Nephron progenitor cell (in vitro differentiated cells): Measurements from ENCODE around the gene UBE2F.
"Not testable (repeated sequence)": the region's sequence is repeated elsewhere in the genome, so short reads cannot be mapped to it uniquely, and the experiment has no call there.

Source experiments
- DNase-seq: peaks from one replicate; pipeline ENCODE4 v3.0.0; 2021
- H3K27ac Mint-ChIP-seq: 2 replicates; pipeline ENCODE4 v1.8.0; 2021; ENCODE audit warnings: mild to moderate bottlenecking, moderate library complexity, mixed read lengths
- H3K27me3 Mint-ChIP-seq: 2 replicates; pipeline ENCODE4 v1.8.0; 2021; ENCODE audit warnings: mild to moderate bottlenecking, low read depth, mixed read lengths; ENCODE audit not compliant: poor library complexity
- H3K36me3 Mint-ChIP-seq: 2 replicates; pipeline ENCODE4 v1.8.0; 2021; ENCODE audit warnings: low read depth, mixed read lengths
- H3K4me1 Mint-ChIP-seq: 2 replicates; pipeline ENCODE4 v1.8.0; 2021; ENCODE audit warnings: mixed read lengths
- H3K4me3 Mint-ChIP-seq: 2 replicates; pipeline ENCODE4 v1.8.0; 2021; ENCODE audit warnings: mild to moderate bottlenecking, moderate library complexity, mixed read lengths
- H3K9me3 Mint-ChIP-seq: 2 replicates; pipeline ENCODE4 v1.8.0; 2021; ENCODE audit warnings: mild to moderate bottlenecking, moderate library complexity, mixed read lengths
- TF ChIP-seq, protein P1 (sequence below): fragments of 200-600 bp; sonication (generic); IDR thresholded peaks from 2 replicates; pipeline ENCODE4 v1.5.0; 2021; ENCODE audit warnings: antibody characterized with exemption

Gene UBE2F

DNA sequence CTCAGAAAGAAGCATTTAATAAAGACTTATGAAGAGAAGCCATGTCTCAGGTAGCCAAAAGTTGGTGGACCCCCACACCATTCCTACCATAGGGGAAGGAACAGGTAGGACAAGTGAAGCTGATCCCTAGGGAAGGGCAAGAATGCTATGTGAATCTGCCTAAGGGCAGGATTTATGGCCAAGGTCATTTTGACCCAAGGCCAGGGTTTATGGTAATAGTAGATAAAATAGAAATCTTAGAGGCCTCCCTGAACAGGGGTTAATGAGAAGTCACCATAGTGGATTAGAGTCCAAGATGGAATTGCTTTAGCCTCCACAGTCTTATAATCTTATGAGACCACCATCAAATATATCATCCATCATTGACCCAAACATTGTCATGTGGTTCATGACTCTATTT, 26.0 kb upstream of the UBE2F start:
- Mint-ChIP-seq H3K4me3 (no peak overlapping the region), H3K27ac (no peak overlapping the region), H3K36me3 (no peaks in the 10 kb centered on the region), H3K27me3 (peaks cover 4% of the 10 kb centered on the region), H3K4me1 (peaks cover 5% of the 10 kb centered on the region), H3K9me3 (peaks cover 19% of the 10 kb centered on the region)
- TF ChIP-seq, protein P1, sequence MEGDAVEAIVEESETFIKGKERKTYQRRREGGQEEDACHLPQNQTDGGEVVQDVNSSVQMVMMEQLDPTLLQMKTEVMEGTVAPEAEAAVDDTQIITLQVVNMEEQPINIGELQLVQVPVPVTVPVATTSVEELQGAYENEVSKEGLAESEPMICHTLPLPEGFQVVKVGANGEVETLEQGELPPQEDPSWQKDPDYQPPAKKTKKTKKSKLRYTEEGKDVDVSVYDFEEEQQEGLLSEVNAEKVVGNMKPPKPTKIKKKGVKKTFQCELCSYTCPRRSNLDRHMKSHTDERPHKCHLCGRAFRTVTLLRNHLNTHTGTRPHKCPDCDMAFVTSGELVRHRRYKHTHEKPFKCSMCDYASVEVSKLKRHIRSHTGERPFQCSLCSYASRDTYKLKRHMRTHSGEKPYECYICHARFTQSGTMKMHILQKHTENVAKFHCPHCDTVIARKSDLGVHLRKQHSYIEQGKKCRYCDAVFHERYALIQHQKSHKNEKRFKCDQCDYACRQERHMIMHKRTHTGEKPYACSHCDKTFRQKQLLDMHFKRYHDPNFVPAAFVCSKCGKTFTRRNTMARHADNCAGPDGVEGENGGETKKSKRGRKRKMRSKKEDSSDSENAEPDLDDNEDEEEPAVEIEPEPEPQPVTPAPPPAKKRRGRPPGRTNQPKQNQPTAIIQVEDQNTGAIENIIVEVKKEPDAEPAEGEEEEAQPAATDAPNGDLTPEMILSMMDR, result no peak
- DNase-seq, result no peak

DNA sequence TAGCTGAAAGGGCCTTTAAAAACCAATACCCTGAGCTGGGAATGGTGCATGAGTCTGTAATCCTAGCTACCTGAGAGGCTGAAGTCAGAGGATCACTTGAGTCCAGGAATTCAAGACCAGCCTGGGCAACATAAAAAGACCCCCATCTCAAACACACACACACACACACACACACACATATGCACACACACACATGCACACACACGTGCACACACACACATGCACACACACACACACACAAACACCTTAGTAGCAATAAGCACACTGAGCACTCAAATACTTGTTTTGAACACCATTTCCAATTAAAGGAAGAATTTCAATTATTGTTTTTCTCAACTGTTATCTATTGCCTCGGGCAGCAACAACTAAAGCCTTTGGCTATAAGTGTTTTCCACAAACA, 25.6 kb upstream of the UBE2F start:
- peaks cover 4% of the 10 kb centered on the region for H3K27me3 Mint-ChIP-seq
- DNase-seq, result no peak
- TF ChIP-seq, protein P1, result no peak
- peaks cover 5% of the 10 kb centered on the region for H3K4me1 Mint-ChIP-seq
- H3K27ac Mint-ChIP-seq, result no peak overlapping the region
- H3K36me3 Mint-ChIP-seq, result no peaks in the 10 kb centered on the region
- H3K4me3 Mint-ChIP-seq, result no peak overlapping the region
- peaks cover 24% of the 10 kb centered on the region for H3K9me3 Mint-ChIP-seq

DNA sequence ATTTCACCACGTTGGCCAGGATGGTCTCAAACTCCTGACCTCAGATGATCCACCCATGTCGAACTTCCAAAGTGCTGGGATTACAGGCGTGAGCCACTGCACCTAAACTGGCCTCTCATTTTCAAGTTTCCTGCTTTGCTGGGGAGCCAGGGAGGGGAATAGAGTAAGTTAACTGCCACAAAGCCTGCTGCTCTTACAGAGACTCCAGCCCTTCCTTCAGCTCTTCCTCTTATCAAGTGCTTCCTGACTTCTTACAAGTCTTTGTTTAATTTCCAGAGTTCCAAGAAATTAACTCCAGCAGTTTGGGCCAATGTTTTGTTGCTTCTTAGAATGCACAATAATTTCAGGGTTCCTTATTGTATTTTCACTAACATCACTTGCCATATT, 24.3 kb upstream of the UBE2F start:
- H3K4me3 Mint-ChIP-seq, result no peak overlapping the region
- no peaks in the 10 kb centered on the region for H3K36me3 Mint-ChIP-seq
- TF ChIP-seq, protein P1, result no peak
- H3K9me3 Mint-ChIP-seq, result peaks cover 35% of the 10 kb centered on the region
- no peak for DNase-seq
- H3K27me3 Mint-ChIP-seq, result peaks cover 13% of the 10 kb centered on the region
- no peak overlapping the region for H3K27ac Mint-ChIP-seq
- peaks cover 5% of the 10 kb centered on the region for H3K4me1 Mint-ChIP-seq

DNA sequence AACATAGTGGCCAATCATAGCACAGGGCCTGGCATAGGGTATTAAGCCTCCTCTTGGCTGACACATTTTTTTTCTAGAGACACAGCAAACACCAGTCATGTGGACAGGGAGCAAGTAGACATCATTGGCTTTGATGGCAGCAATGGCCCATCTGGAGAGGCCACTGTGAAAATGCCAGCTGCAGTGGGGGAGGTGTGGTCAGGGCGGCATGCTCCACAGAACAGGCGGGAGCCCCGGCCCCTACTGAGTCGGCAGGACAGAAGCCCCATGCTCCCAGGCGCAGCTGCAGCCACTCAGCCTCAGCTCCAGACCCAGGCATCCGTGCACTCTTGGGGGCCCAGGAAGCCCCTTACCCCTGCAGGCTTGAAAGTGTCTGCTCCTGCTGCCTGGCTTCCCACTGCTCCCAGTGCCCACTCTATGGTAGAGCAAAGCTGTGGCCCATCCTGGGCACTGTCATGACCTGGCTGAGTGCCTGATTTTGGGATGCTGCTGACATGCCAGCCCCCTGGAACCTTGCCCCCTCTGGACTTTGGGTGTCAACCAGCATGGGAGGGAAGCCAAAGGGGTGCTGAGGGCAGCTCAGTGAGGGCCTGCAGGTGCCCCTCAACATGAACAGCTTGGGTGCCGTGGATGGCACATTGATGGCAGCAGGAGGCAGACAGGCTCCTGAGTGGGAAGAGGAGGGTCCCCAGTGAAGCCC, 23.3 kb upstream of the UBE2F start:
- Mint-ChIP-seq H3K9me3 (peaks cover 40% of the 10 kb centered on the region), H3K4me3 (no peak overlapping the region), H3K36me3 (no peaks in the 10 kb centered on the region), H3K27me3 (peaks cover 13% of the 10 kb centered on the region), H3K4me1 (peaks cover 5% of the 10 kb centered on the region), H3K27ac (no peak overlapping the region)
- TF ChIP-seq, protein P1, result no peak
- DNase-seq, result no peak

DNA sequence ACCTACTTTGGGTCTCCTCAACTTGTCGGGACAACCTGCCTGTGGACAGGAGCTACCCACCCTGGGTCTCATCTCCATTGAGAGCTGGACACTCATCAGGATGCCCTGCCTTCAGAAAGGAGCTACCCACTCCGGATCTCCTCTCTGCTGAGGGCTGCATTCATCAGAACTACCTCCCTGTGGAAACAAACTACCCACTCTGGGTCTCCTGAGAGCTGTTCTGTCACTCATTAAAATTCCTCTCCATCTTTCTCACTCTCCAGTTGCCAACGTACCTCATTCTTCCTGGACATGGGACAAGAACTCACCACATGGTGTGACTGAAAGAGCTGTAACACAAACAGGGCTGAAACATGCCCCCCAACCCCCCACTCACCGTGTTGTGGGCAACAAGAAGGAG, 22.5 kb upstream of the UBE2F start:
- TF ChIP-seq, protein P1, result no peak
- Mint-ChIP-seq H3K27ac (peak overlapping the region; percentile 61), H3K4me3 (no peak overlapping the region), H3K36me3 (no peaks in the 10 kb centered on the region), H3K4me1 (peaks cover 5% of the 10 kb centered on the region), H3K27me3 (peaks cover 13% of the 10 kb centered on the region), H3K9me3 (peaks cover 41% of the 10 kb centered on the region)
- no peak for DNase-seq

DNA sequence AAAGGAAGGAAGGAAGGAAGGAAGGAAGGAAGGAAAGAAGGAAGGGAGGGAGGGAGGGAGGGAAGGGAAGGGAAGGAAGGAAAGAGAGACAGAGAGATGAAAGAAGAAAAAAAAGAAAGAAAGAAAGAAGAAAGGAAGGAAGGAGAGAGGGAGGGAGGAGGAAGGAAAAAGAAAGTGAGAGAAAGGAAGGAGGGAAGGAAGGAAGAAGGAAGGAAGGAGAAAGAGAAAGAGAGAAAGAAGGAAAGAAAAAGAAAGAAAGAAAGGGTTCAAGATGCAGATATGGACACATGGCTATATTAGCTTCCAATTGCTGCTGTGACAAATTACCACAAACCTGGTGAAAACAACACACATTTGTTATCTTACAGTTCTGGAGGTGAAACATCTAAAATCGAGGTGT, 20.4 kb upstream of the UBE2F start:
- Mint-ChIP-seq H3K4me1 (no peaks in the 10 kb centered on the region), H3K4me3 (no peak overlapping the region), H3K36me3 (no peaks in the 10 kb centered on the region), H3K9me3 (peaks cover 41% of the 10 kb centered on the region), H3K27ac (no peak overlapping the region), H3K27me3 (peaks cover 18% of the 10 kb centered on the region)
- TF ChIP-seq, protein P1, result no peak
- DNase-seq, result no peak

DNA sequence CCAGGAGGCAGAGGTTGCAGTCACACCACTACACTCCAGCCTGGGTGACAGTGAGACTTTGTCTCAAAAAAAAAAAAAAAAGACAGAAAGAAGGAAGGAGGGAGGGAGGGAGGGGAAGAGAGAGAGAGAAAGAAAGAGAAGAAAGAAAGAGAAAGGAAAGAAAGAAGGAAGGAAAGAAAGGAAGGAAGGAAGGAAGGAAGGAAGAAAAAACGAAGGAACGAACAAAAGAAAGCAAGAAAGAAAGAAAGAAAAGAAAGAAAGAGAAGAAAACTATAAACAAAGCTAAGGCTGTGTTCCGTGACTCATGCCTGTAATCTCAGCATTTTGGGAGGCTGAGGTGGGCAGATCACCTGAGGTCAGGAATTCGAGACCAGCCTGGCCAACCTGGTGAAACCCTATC, 15.5 kb upstream of the UBE2F start:
- H3K4me3 Mint-ChIP-seq, H3K4me1 Mint-ChIP-seq, H3K36me3 Mint-ChIP-seq, H3K27ac Mint-ChIP-seq, DNase-seq: not testable (repeated sequence)
- peaks cover 61% of the 10 kb centered on the region for H3K27me3 Mint-ChIP-seq
- peaks cover 16% of the 10 kb centered on the region for H3K9me3 Mint-ChIP-seq
